ENCODE results near the gene SF3B2.

DNA sequence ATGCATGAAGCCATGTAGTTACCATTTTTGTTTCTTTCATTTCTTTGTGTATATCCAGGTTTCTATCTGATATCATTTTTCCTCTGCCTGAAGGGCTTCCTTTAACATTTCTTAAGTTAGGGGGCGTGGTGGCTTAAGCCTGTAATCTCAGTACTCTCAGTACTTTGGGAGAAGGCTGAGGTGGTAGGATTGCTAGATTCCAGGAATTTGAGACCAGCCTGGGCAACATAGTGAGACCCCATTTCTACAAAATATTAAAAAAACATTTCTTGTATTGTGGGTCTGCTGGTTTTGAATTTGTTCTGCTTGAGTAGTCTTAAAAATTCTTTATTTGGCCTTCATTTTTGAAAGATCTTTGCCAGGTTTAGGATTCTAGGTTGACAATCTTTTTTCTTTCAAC is 12.4 kb downstream of the SF3B2 start:
- TF ChIP-seq CTCF (conservative IDR thresholded peaks at IDR 0.05; ENCODE audit: low read length) (no peak), EZH2phosphoT487 (IDR thresholded peaks at IDR 0.05; ENCODE audit: borderline replicate concordance, low read depth, low read length) (no peak)

Data from OCI-LY7 (cell line).